ENCODE data around the gene COL15A1. TPM values are rescaled to one million over a fixed set of nuclear protein-coding genes. Genes with fewer than 3 reads are reported as not detected.

COL15A1 gene
- total RNA-seq, 1 experiment from 2014 or later = not detected

DNA sequence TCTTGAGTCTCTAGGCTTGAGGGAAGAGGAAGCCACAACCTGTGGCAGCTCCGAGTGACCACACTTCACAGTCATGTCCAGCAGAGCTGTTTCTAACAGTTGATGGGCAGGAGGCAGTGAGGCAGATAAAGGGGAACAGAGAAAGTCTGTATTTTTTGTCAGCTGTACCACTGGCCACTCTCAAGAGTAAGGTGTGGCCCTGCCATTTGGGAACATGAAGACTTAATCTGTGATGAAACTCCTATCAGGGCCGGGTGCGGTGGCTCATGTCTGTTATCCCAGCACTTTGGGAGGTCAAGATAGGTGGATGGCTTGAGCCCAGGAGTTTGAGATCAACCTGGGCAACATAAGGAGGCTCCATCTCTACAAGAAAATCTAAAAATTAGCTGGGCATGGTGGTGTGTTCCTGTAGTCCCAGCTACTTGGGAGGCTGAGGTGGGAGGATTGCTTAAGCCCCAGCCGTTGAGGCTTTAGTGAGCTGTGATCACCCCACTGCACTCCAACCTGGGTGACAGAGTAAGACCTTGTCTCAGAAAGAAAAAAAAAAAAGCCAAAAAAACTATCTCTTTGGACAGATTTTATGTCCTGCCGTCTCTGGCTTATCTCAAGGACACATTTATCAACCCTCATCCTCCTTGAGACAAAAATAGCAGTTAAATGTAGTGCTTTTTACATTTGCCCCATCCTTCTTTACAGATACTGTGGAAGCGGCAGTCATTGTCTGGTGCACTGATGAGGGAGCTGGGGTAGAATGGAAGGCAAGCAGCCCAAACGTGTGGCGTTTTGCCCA is 11.9 kb upstream of the COL15A1 start:
- H2BK15ac ChIP-seq (ENCODE audit: low read depth, low read length) = no peak overlapping the region
- Mint-ChIP-seq H3K36me3 (ENCODE audit: insufficient read depth in 1 of 3, low read depth in 3 of 3) (no peaks in the 10 kb centered on the region), H3K27ac (no peak overlapping the region), H3K4me3 (no peak overlapping the region), H3K4me1 (peaks cover 6 to 17% of the 10 kb centered on the region in 2 experiments; a peak in 1 of 4 replicates), H3K27me3 (ENCODE audit: low read depth) (peaks cover 9% of the 10 kb centered on the region; the same call in 1 of the 2 replicates), H3K9me3 (no peaks in the 10 kb centered on the region)
- H4K91ac ChIP-seq (ENCODE audit: insufficient read length, low read depth, low read length) = no peak overlapping the region
- no peaks in the 10 kb centered on the region for H3K9me3 ChIP-seq (ENCODE audit: control insufficient read depth, low read depth, low read length)
- no peak overlapping the region for H3K23ac ChIP-seq (ENCODE audit: insufficient read length, low read depth, low read length)
- TF ChIP-seq, protein P1, sequence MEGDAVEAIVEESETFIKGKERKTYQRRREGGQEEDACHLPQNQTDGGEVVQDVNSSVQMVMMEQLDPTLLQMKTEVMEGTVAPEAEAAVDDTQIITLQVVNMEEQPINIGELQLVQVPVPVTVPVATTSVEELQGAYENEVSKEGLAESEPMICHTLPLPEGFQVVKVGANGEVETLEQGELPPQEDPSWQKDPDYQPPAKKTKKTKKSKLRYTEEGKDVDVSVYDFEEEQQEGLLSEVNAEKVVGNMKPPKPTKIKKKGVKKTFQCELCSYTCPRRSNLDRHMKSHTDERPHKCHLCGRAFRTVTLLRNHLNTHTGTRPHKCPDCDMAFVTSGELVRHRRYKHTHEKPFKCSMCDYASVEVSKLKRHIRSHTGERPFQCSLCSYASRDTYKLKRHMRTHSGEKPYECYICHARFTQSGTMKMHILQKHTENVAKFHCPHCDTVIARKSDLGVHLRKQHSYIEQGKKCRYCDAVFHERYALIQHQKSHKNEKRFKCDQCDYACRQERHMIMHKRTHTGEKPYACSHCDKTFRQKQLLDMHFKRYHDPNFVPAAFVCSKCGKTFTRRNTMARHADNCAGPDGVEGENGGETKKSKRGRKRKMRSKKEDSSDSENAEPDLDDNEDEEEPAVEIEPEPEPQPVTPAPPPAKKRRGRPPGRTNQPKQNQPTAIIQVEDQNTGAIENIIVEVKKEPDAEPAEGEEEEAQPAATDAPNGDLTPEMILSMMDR (conservative IDR thresholded peaks at IDR 0.05) = no peak
- WGBS (ENCODE audit: extremely low coverage, insufficient read length, low lambda C conversion rate) = no CpG with 5 or more reads among the region's 8 CpGs
- H3K9ac ChIP-seq (ENCODE audit: extremely low read depth, insufficient read length, low read length) = no peak overlapping the region
- no peak overlapping the region for H2AK5ac ChIP-seq (ENCODE audit: insufficient read length, low read length)
- H2BK12ac ChIP-seq (ENCODE audit: insufficient read length, low read depth, low read length) = no peak overlapping the region
- peaks cover 3% of the 10 kb centered on the region; the same call in 1 of the 2 replicates for H3K4me1 ChIP-seq (ENCODE audit: insufficient read depth, low read length)
- H3K27ac ChIP-seq (ENCODE audit: insufficient read length, low read depth, low read length) = no peak overlapping the region
- H3K27me3 ChIP-seq (ENCODE audit: insufficient read depth, low read length) = no peaks in the 10 kb centered on the region
- no peaks in the 10 kb centered on the region for H3K23me2 ChIP-seq (ENCODE audit: insufficient read length, low read depth, low read length, poor library complexity, severe bottlenecking)
- H2BK20ac ChIP-seq (ENCODE audit: low read depth, low read length, poor library complexity, severe bottlenecking) = no peak overlapping the region
- no peak overlapping the region for H3K18ac ChIP-seq (ENCODE audit: insufficient read length, low read depth, low read length)
- no peak overlapping the region for H2BK5ac ChIP-seq (ENCODE audit: insufficient read length, low read length)
- H3K79me1 ChIP-seq (ENCODE audit: insufficient read depth, low read depth, low read length, poor library complexity, severe bottlenecking) = no peaks in the 10 kb centered on the region
- no peak overlapping the region for H3K4me2 ChIP-seq (ENCODE audit: insufficient read depth, insufficient read length, low read length)
- H4K8ac ChIP-seq (replicated peaks; ENCODE audit: insufficient read length, low read depth, low read length) = no peak overlapping the region
- no peaks in the 10 kb centered on the region for H3K79me2 ChIP-seq (ENCODE audit: insufficient read depth, low read length)
- no peak for DNase-seq
- no peak overlapping the region for H2BK120ac ChIP-seq (ENCODE audit: low read depth, low read length, poor library complexity, severe bottlenecking)
- H4K20me1 ChIP-seq (ENCODE audit: control insufficient read depth, insufficient read depth, insufficient read length) = no peaks in the 10 kb centered on the region
- H3K4ac ChIP-seq (ENCODE audit: low read depth, low read length) = no peak overlapping the region
- H3T11ph ChIP-seq (ENCODE audit: low read length) = no peak overlapping the region
- H3K56ac ChIP-seq (ENCODE audit: insufficient read length, low read depth, low read length) = no peak overlapping the region
- H2AFZ ChIP-seq (ENCODE audit: low read length) = no peak overlapping the region
- no peak overlapping the region for H3K14ac ChIP-seq (ENCODE audit: insufficient read depth, low read length)
- H4K5ac ChIP-seq (ENCODE audit: insufficient read length, low read depth, low read length) = no peak overlapping the region
